GM06990 (cell line): ENCODE data around the gene BCAS3.
A peak's percentile ranks its signal among the peaks of the same experiment; 100 is the strongest.

Experiments used
- DNase-seq: peaks from one replicate; pipeline ENCODE4 v3.0.0-alpha.2; 2011; ENCODE audit not compliant: insufficient read length; ENCODE audit errors: extremely low read depth
- H3K27me3 ChIP-seq: replicated peaks from 2 replicates; pipeline ENCODE4 v1.6.0; 2011; ENCODE audit warnings: low read length; ENCODE audit not compliant: control insufficient read depth, insufficient read depth
- H3K36me3 ChIP-seq: 2 replicates; pipeline ENCODE4 v1.5.1; 2011; ENCODE audit warnings: low read length; ENCODE audit not compliant: control insufficient read depth, insufficient read depth
- H3K4me3 ChIP-seq: replicated peaks from 2 replicates; pipeline ENCODE4 v1.5.1; 2011; ENCODE audit warnings: low read depth, mild to moderate bottlenecking, control low read depth, low read length
- CTCF ChIP-seq: IDR thresholded peaks from 2 replicates; pipeline ENCODE4 v1.5.1; 2011; ENCODE audit warnings: low read length, control low read depth, mild to moderate bottlenecking, inconsistent platforms; ENCODE audit not compliant: insufficient read depth, poor library complexity, severe bottlenecking

The BCAS3 gene

GRCh38 chr17:61007980-61008379 lies 330.3 kb downstream of the BCAS3 start:
- no peak overlapping the region for H3K4me3 ChIP-seq
- no peak for DNase-seq
- no peaks in the 10 kb centered on the region for H3K36me3 ChIP-seq
- no peak for TF ChIP-seq CTCF
- no peaks in the 10 kb centered on the region for H3K27me3 ChIP-seq

- TF ChIP-seq CTCF, result no peak
- H3K4me3 ChIP-seq, result no peak overlapping the region
- peak; percentile 10 for DNase-seq
- H3K27me3 ChIP-seq, result no peaks in the 10 kb centered on the region
- no peaks in the 10 kb centered on the region for H3K36me3 ChIP-seq
These were observed 332.0 kb downstream of the BCAS3 start for GRCh38 chr17:61009663-61010062.

GRCh38 chr17:61010661-61011170 lies 333.1 kb downstream of the BCAS3 start:
- H3K27me3 ChIP-seq, result no peaks in the 10 kb centered on the region
- no peak overlapping the region for H3K4me3 ChIP-seq
- H3K36me3 ChIP-seq, result no peaks in the 10 kb centered on the region
- no peak for TF ChIP-seq CTCF
- DNase-seq, result no peak

GRCh38 chr17:61011251-61011650 lies 333.6 kb downstream of the BCAS3 start:
- Histone ChIP-seq H3K36me3 (no peaks in the 10 kb centered on the region), H3K4me3 (no peak overlapping the region), H3K27me3 (no peaks in the 10 kb centered on the region)
- TF ChIP-seq CTCF, result no peak
- no peak for DNase-seq

GRCh38 chr17:61015966-61016365 lies 338.3 kb downstream of the BCAS3 start:
- H3K36me3 ChIP-seq, result no peaks in the 10 kb centered on the region
- H3K4me3 ChIP-seq, result no peak overlapping the region
- H3K27me3 ChIP-seq, result no peaks in the 10 kb centered on the region
- no peak for TF ChIP-seq CTCF
- no peak for DNase-seq
